Spinal cord (tissue), 10 donors: ENCODE data around the gene SF1. TPM values are rescaled to one million over a fixed set of nuclear protein-coding genes. Genes with fewer than 3 reads are reported as not detected.

Experiments
- DNase-seq, 6 donors: peaks; one replicate each; pipeline versions ENCODE4 v3.0.0 to v3.0.0-alpha.2; 2013 to 2015; ENCODE audit warnings: low spot score in 6 of 6, low read depth in 4 of 6
- H3K27ac ChIP-seq: one replicate; pipeline ENCODE4 v1.5.1; 2013; ENCODE audit warnings: low read depth, low read length, control low read depth
- H3K27me3 ChIP-seq: one replicate; pipeline ENCODE4 v1.6.1; 2013; ENCODE audit warnings: low read length; ENCODE audit not compliant: control insufficient read depth, insufficient read depth
- H3K36me3 ChIP-seq: one replicate; pipeline ENCODE4 v1.6.1; 2013; ENCODE audit warnings: low read length; ENCODE audit not compliant: control insufficient read depth, insufficient read depth
- H3K4me1 ChIP-seq: one replicate; pipeline ENCODE4 v1.6.1; 2013; ENCODE audit warnings: low read length; ENCODE audit not compliant: control insufficient read depth, insufficient read depth
- H3K4me3 ChIP-seq: one replicate; pipeline ENCODE4 v1.5.1; 2013; ENCODE audit warnings: low read depth, low read length, control low read depth
- H3K9me3 ChIP-seq: one replicate; pipeline ENCODE4 v1.6.1; 2013; ENCODE audit warnings: low read length; ENCODE audit not compliant: control insufficient read depth, insufficient read depth
- WGBS: methylation state at CpG from one replicate; pipeline ENCODE4 v1.1.5; 2013; ENCODE audit warnings: missing lambda C conversion rate; ENCODE audit not compliant: insufficient coverage; 5-methylcytosine and 5-hydroxymethylcytosine counted together
- polyA plus RNA-seq, 2 donors: library from polyadenylated mRNA; unstranded; fragments of 120-200 nt; gene quantifications; one replicate each; pipeline ENCODE4 v1.2.1, GENCODE V29; 2013; ENCODE audit not compliant: insufficient read length in 2 of 2
- total RNA-seq, 2 donors: library from RNA; depleted of rRNA in 1 of 2; stranded (reverse); fragments of 120-200 nt in 1 of 2; fragments of >200 nt in 1 of 2; gene quantifications; one replicate each; pipeline versions ENCODE4 v1.2.3 to v1.2.4, GENCODE V29; 2013 to 2014
- donor health status: healthy.

The SF1 gene
- total and polyA plus RNA-seq, 4 donors = 102 to 377 (median 202) TPM

- Histone ChIP-seq H3K4me3 (no peak overlapping the region), H3K27ac (no peak overlapping the region), H3K27me3 (no peaks in the 10 kb centered on the region), H3K4me1 (no peaks in the 10 kb centered on the region), H3K9me3 (no peaks in the 10 kb centered on the region), H3K36me3 (peaks cover 48% of the 10 kb centered on the region)
- WGBS = 94% methylated on average over 7 of the region's 10 CpGs
- no peak for DNase-seq
Measured at GRCh38 chr11:64786308-64786707, 8.0 kb upstream of the SF1 start.

GRCh38 chr11:64784813-64785581, 6.7 kb upstream of the SF1 start:
- H3K4me1 ChIP-seq = no peaks in the 10 kb centered on the region
- no peak overlapping the region for H3K27ac ChIP-seq
- no peaks in the 10 kb centered on the region for H3K27me3 ChIP-seq
- no peak overlapping the region for H3K4me3 ChIP-seq
- 100% methylated on average over 2 of the region's 12 CpGs for WGBS
- no peak for DNase-seq
- H3K9me3 ChIP-seq = no peaks in the 10 kb centered on the region
- H3K36me3 ChIP-seq = peaks cover 42% of the 10 kb centered on the region

- no peaks in the 10 kb centered on the region for H3K9me3 ChIP-seq
- H3K36me3 ChIP-seq = peaks cover 30% of the 10 kb centered on the region
- H3K4me1 ChIP-seq = peaks cover 8% of the 10 kb centered on the region
- no peaks in the 10 kb centered on the region for H3K27me3 ChIP-seq
- WGBS = 0% methylated on average over 28 of the region's 28 CpGs
- peak overlapping the region; percentile 63 for H3K4me3 ChIP-seq
- DNase-seq = no peak
- H3K27ac ChIP-seq = peak overlapping the region; percentile 94
Measured at GRCh38 chr11:64778223-64778472, 194 bp downstream of the SF1 start.

- peaks cover 30% of the 10 kb centered on the region for H3K36me3 ChIP-seq
- WGBS = under 1% methylated on average over 98 of the region's 98 CpGs
Measured at GRCh38 chr11:64777449-64778222, 706 bp downstream of the SF1 start.

GRCh38 chr11:64776875-64777274, 1.5 kb downstream of the SF1 start:
- peaks cover 8% of the 10 kb centered on the region for H3K4me1 ChIP-seq
- H3K27me3 ChIP-seq = no peaks in the 10 kb centered on the region
- no peak overlapping the region for H3K27ac ChIP-seq
- H3K36me3 ChIP-seq = peaks cover 28% of the 10 kb centered on the region
- DNase-seq = no peak
- 33% methylated on average over 2 of the region's 3 CpGs for WGBS
- peak overlapping the region; percentile 75 for H3K4me3 ChIP-seq
- H3K9me3 ChIP-seq = no peaks in the 10 kb centered on the region

More at GRCh38 chr11:64777449-64778222, 706 bp downstream of the SF1 start:
- peak overlapping the region; percentile 75 for H3K4me3 ChIP-seq
- H3K27ac ChIP-seq = peak overlapping the region; percentile 94
- peak; percentile 77 to 96 (median 82) for DNase-seq
- no peaks in the 10 kb centered on the region for H3K27me3 ChIP-seq
- H3K4me1 ChIP-seq = peaks cover 8% of the 10 kb centered on the region
- H3K9me3 ChIP-seq = no peaks in the 10 kb centered on the region

- no peaks in the 10 kb centered on the region for H3K9me3 ChIP-seq
- H3K4me3 ChIP-seq = no peak overlapping the region
- H3K4me1 ChIP-seq = peaks cover 8% of the 10 kb centered on the region
- no peak overlapping the region for H3K27ac ChIP-seq
- DNase-seq = no peak
- peaks cover 28% of the 10 kb centered on the region for H3K36me3 ChIP-seq
- no peaks in the 10 kb centered on the region for H3K27me3 ChIP-seq
- 72% methylated on average over 2 of the region's 6 CpGs for WGBS
Measured at GRCh38 chr11:64776425-64776824, 1.9 kb downstream of the SF1 start.

- Histone ChIP-seq H3K27ac (no peak overlapping the region), H3K4me3 (no peak overlapping the region), H3K36me3 (peaks cover 39% of the 10 kb centered on the region), H3K27me3 (no peaks in the 10 kb centered on the region), H3K4me1 (peaks cover 3% of the 10 kb centered on the region), H3K9me3 (no peaks in the 10 kb centered on the region)
- WGBS = 60% methylated on average over 3 of the region's 5 CpGs
- no peak for DNase-seq
Measured at GRCh38 chr11:64774144-64774543, 4.2 kb downstream of the SF1 start.

- Histone ChIP-seq H3K9me3 (no peaks in the 10 kb centered on the region), H3K4me1 (peaks cover 10% of the 10 kb centered on the region), H3K4me3 (no peak overlapping the region), H3K27ac (no peak overlapping the region), H3K36me3 (peaks cover 55% of the 10 kb centered on the region), H3K27me3 (no peaks in the 10 kb centered on the region)
- WGBS = no CpG with 5 or more reads among the region's 3 CpGs
- no peak for DNase-seq
Measured at GRCh38 chr11:64772303-64773018, 5.9 kb downstream of the SF1 start.

- Histone ChIP-seq H3K9me3 (no peaks in the 10 kb centered on the region), H3K4me1 (peaks cover 9% of the 10 kb centered on the region), H3K27me3 (no peaks in the 10 kb centered on the region), H3K36me3 (peaks cover 59% of the 10 kb centered on the region), H3K4me3 (no peak overlapping the region), H3K27ac (no peak overlapping the region)
- no peak for DNase-seq
- no CpG with 5 or more reads among the region's 2 CpGs for WGBS
Measured at GRCh38 chr11:64771861-64772260, 6.5 kb downstream of the SF1 start.
